ENCODE results near the gene ELAC1. TPM values are rescaled to one million over a fixed set of nuclear protein-coding genes. Genes with fewer than 3 reads are reported as not detected.

The ELAC1 gene
- total and polyA plus RNA-seq, 8 donors: 5.2 to 13.9 (median 11.8) TPM

- H3K4me3 ChIP-seq: no peak overlapping the region
- H3K9me3 ChIP-seq: no peaks in the 10 kb centered on the region
- intact Hi-C loops (cut with DNase I): no loop called here
- no peak for TF ChIP-seq CTCF (IDR thresholded peaks at IDR 0.05)
- DNase-seq (no peak), ATAC-seq (no peak)
- no peak overlapping the region for H3K27ac ChIP-seq
- no peaks in the 10 kb centered on the region for H3K27me3 ChIP-seq
- peaks cover 0 to 4% of the 10 kb centered on the region in 2 donors for H3K4me1 ChIP-seq
- no peaks in the 10 kb centered on the region for H3K36me3 ChIP-seq
Observed at GRCh38 chr18:51013259-51013658, 45.4 kb downstream of the ELAC1 start.

GRCh38 chr18:51017140-51017879 is 49.5 kb downstream of the ELAC1 start:
- no peak for TF ChIP-seq CTCF (IDR thresholded peaks at IDR 0.05)
- no peaks in the 10 kb centered on the region for H3K27me3 ChIP-seq
- no peak overlapping the region for H3K27ac ChIP-seq
- intact Hi-C loops (cut with DNase I): no loop called here
- peaks cover 0 to 6% of the 10 kb centered on the region in 2 donors for H3K36me3 ChIP-seq
- no peaks in the 10 kb centered on the region for H3K9me3 ChIP-seq
- ATAC-seq (no peak), DNase-seq (no peak)
- H3K4me1 ChIP-seq: no peaks in the 10 kb centered on the region
- no peak overlapping the region for H3K4me3 ChIP-seq

GRCh38 chr18:51020536-51020935 is 52.7 kb downstream of the ELAC1 start:
- ATAC-seq (no peak), DNase-seq (no peak)
- Histone ChIP-seq H3K36me3 (peaks cover 0 to 6% of the 10 kb centered on the region in 2 donors), H3K4me3 (no peak overlapping the region), H3K4me1 (peaks cover 0 to 2% of the 10 kb centered on the region in 2 donors), H3K27me3 (no peaks in the 10 kb centered on the region), H3K27ac (no peak overlapping the region), H3K9me3 (no peaks in the 10 kb centered on the region)
- no peak for TF ChIP-seq CTCF (IDR thresholded peaks at IDR 0.05)
- intact Hi-C loops (cut with DNase I): no loop called here

GRCh38 chr18:51021226-51021965 is 53.6 kb downstream of the ELAC1 start:
- no peak overlapping the region for H3K4me3 ChIP-seq
- no peak for TF ChIP-seq CTCF (IDR thresholded peaks at IDR 0.05)
- intact Hi-C loops (cut with DNase I): no loop called here
- H3K9me3 ChIP-seq: no peaks in the 10 kb centered on the region
- H3K4me1 ChIP-seq: peaks cover 0 to 3% of the 10 kb centered on the region in 2 donors
- no peak for DNase-seq
- no peak overlapping the region for H3K27ac ChIP-seq
- H3K36me3 ChIP-seq: peaks cover 0 to 6% of the 10 kb centered on the region in 2 donors
- ATAC-seq: no peak
- no peaks in the 10 kb centered on the region for H3K27me3 ChIP-seq

GRCh38 chr18:51025512-51025911 is 57.7 kb downstream of the ELAC1 start:
- Histone ChIP-seq H3K36me3 (no peaks in the 10 kb centered on the region), H3K4me1 (peaks cover 5 to 23% of the 10 kb centered on the region in 2 donors), H3K4me3 (no peak overlapping the region), H3K27ac (no peak overlapping the region), H3K9me3 (no peaks in the 10 kb centered on the region), H3K27me3 (no peaks in the 10 kb centered on the region)
- DNase-seq: no peak
- ATAC-seq: no peak
- no peak for TF ChIP-seq CTCF (IDR thresholded peaks at IDR 0.05)
- intact Hi-C loops (cut with DNase I): no loop called here
